Gastrocnemius medialis (tissue), 4 donors: Measurements from ENCODE around the gene ALK. TPM values are rescaled to one million over a fixed set of nuclear protein-coding genes. Genes with fewer than 3 reads are reported as not detected.

ENCODE experiments used
- ATAC-seq, 2 donors: fragments of 150-250 bp; one replicate each; pipeline ENCODE4 v1.9.1; 2016
- DNase-seq, 2 donors: peaks; one replicate each; pipeline ENCODE4 v3.0.0-alpha.2; 2019
- H3K27ac ChIP-seq, 4 donors: fragments of 200-600 bp; sonication (generic); 1 replicate in 1 of 4; 2 replicates in 3 of 4; pipeline ENCODE4 v1.5.1; 2016 to 2018; ENCODE audit warnings: mild to moderate bottlenecking in 2 of 4, moderate library complexity in 1 of 4
- H3K27me3 ChIP-seq, 3 donors: fragments of 200-600 bp; sonication (generic) in 2 of 3; 1 replicate in 1 of 3; 2 replicates in 2 of 3; pipeline versions ENCODE4 v1.5.1 to v1.6.0; 2016 to 2019; ENCODE audit warnings: mild to moderate bottlenecking in 1 of 3, moderate library complexity in 1 of 3
- H3K36me3 ChIP-seq, 2 donors: fragments of 200-600 bp; sonication (generic) in 1 of 2; one replicate each; pipeline ENCODE4 v1.5.1; 2017 to 2018
- H3K4me1 ChIP-seq, 2 donors: fragments of 200-600 bp; sonication (generic) in 1 of 2; one replicate each; pipeline ENCODE4 v1.5.1; 2016 to 2017; ENCODE audit warnings: mild to moderate bottlenecking in 2 of 2
- H3K4me3 ChIP-seq, 4 donors: fragments of 200-600 bp; sonication (generic) in 3 of 4; 1 replicate in 1 of 4; 2 replicates in 3 of 4; pipeline ENCODE4 v1.5.1; 2016 to 2019; ENCODE audit warnings: mild to moderate bottlenecking in 2 of 4
- H3K9me3 ChIP-seq, 3 donors: fragments of 200-600 bp; sonication (generic) in 2 of 3; 1 replicate in 1 of 3; 2 replicates in 2 of 3; pipeline ENCODE4 v1.5.1; 2016 to 2019
- CTCF ChIP-seq, 5 experiments: fragments of 450-650 bp in 3 of 5; fragments of 200-600 bp in 2 of 5; sonication (generic) in 2 of 5; IDR thresholded peaks in 4 of 5; conservative IDR thresholded peaks in 1 of 5; 1 replicate in 4 of 5; 2 replicates in 1 of 5; pipeline ENCODE4 v1.5.1; 2016 to 2019; ENCODE audit warnings: antibody characterized with exemption in 5 of 5, mild to moderate bottlenecking in 3 of 5, moderate library complexity in 3 of 5
- POLR2A ChIP-seq, 2 donors: fragments of 450-650 bp; IDR thresholded peaks; one replicate each; pipeline ENCODE4 v1.6.1; 2017; ENCODE audit warnings: antibody characterized with exemption in 2 of 2, mild to moderate bottlenecking in 2 of 2, moderate library complexity in 2 of 2
- in situ Hi-C, 4 donors: fragments of 200-750 bp; cut with MboI; loops; one replicate each; pipeline versions ENCODE4 v1.15.0 to v1.8.0; 2017; ENCODE audit warnings: low sequenced_read_pairs in 4 of 4
- intact Hi-C: fragments of 100-400 bp; cut with DNase I; formaldehyde crosslinking; loops from one replicate; pipeline ENCODE4 v1.15.1; 2023; ENCODE audit warnings: low total_unique reads
- total RNA-seq, 4 donors: library from RNA; depleted of rRNA; stranded (reverse); fragments of >200 nt; gene quantifications; one replicate each; pipeline versions ENCODE4 v1.1.0 to v1.2.3, GENCODE V29; 2016

The ALK gene
- total RNA-seq, 4 donors from 2014 or later: not detected

GRCh38 chr2:29495536-29496060 lies 425.8 kb downstream of the ALK start:
- H3K36me3 ChIP-seq: no peaks in the 10 kb centered on the region
- in situ Hi-C loops (no loop called here), intact Hi-C loops (no loop called here)
- H3K4me1 ChIP-seq: no peaks in the 10 kb centered on the region
- H3K27ac ChIP-seq: no peak overlapping the region
- no peaks in the 10 kb centered on the region for H3K27me3 ChIP-seq
- H3K4me3 ChIP-seq: no peak overlapping the region
- ATAC-seq (no peak), DNase-seq (no peak)
- no peaks in the 10 kb centered on the region for H3K9me3 ChIP-seq
- TF ChIP-seq CTCF (IDR thresholded peaks at IDR 0.05 in 4 of 5, conservative IDR thresholded peaks at IDR 0.05 in 1 of 5): no peak
- TF ChIP-seq POLR2A (IDR thresholded peaks at IDR 0.05): no peak

GRCh38 chr2:29495068-29495467 lies 426.3 kb downstream of the ALK start:
- Histone ChIP-seq H3K27ac (no peak overlapping the region), H3K4me1 (no peaks in the 10 kb centered on the region), H3K4me3 (no peak overlapping the region), H3K27me3 (no peaks in the 10 kb centered on the region), H3K9me3 (no peaks in the 10 kb centered on the region), H3K36me3 (no peaks in the 10 kb centered on the region)
- in situ Hi-C loops (no loop called here), intact Hi-C loops (no loop called here)
- ATAC-seq: no peak
- TF ChIP-seq POLR2A (IDR thresholded peaks at IDR 0.05) (no peak), CTCF (IDR thresholded peaks at IDR 0.05 in 4 of 5, conservative IDR thresholded peaks at IDR 0.05 in 1 of 5) (no peak)
- no peak for DNase-seq

DNA sequence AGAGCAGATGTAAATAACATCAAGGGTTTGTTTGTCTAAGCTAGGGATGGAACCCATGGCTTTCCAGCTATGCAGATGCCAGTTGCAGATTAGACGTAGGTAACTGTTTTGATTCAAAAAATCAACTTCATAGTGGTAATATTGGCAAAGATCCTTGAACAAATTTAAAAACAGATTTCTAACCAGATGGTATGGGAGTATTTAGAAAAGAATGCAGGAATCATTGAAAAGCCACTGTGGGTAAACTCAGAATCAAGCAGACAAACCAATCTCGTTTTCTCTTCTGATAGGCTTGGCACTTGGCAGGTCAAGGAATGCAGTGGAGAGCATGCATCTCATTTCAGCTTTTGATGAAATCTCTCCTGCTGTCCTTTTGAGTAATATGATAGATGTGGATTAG lies 428.7 kb downstream of the ALK start:
- Histone ChIP-seq H3K27ac (no peak overlapping the region), H3K9me3 (no peaks in the 10 kb centered on the region), H3K4me1 (no peaks in the 10 kb centered on the region), H3K27me3 (no peaks in the 10 kb centered on the region), H3K36me3 (no peaks in the 10 kb centered on the region), H3K4me3 (no peak overlapping the region)
- ATAC-seq (no peak), DNase-seq (no peak)
- intact Hi-C loops (no loop called here), in situ Hi-C loops (no loop called here)
- TF ChIP-seq POLR2A (IDR thresholded peaks at IDR 0.05) (no peak), CTCF (IDR thresholded peaks at IDR 0.05 in 4 of 5, conservative IDR thresholded peaks at IDR 0.05 in 1 of 5) (no peak)

GRCh38 chr2:29490045-29490444 lies 431.3 kb downstream of the ALK start:
- H3K36me3 ChIP-seq: no peaks in the 10 kb centered on the region
- ATAC-seq: no peak

More at GRCh38 chr2:29490045-29490444, 431.3 kb downstream of the ALK start:
- Histone ChIP-seq H3K27ac (no peak overlapping the region), H3K4me1 (no peaks in the 10 kb centered on the region), H3K9me3 (no peaks in the 10 kb centered on the region), H3K27me3 (no peaks in the 10 kb centered on the region), H3K4me3 (no peak overlapping the region)
- in situ Hi-C loops: no loop called here
- no peak for DNase-seq
- intact Hi-C loops: no loop called here
- no peak for TF ChIP-seq CTCF (IDR thresholded peaks at IDR 0.05 in 4 of 5, conservative IDR thresholded peaks at IDR 0.05 in 1 of 5)
- no peak for TF ChIP-seq POLR2A (IDR thresholded peaks at IDR 0.05)
